HG02885 (cell line): ENCODE measurements around the gene ARHGAP4.

ENCODE experiments used
- ATAC-seq: cut with Tn5 transposase; IDR thresholded peaks from one replicate; pipeline ENCODE4 v1.9.1; 2021; ENCODE audit warnings: mild to moderate bottlenecking; ENCODE audit not compliant: unreplicated experiment, poor library complexity

ARHGAP4 gene

DNA sequence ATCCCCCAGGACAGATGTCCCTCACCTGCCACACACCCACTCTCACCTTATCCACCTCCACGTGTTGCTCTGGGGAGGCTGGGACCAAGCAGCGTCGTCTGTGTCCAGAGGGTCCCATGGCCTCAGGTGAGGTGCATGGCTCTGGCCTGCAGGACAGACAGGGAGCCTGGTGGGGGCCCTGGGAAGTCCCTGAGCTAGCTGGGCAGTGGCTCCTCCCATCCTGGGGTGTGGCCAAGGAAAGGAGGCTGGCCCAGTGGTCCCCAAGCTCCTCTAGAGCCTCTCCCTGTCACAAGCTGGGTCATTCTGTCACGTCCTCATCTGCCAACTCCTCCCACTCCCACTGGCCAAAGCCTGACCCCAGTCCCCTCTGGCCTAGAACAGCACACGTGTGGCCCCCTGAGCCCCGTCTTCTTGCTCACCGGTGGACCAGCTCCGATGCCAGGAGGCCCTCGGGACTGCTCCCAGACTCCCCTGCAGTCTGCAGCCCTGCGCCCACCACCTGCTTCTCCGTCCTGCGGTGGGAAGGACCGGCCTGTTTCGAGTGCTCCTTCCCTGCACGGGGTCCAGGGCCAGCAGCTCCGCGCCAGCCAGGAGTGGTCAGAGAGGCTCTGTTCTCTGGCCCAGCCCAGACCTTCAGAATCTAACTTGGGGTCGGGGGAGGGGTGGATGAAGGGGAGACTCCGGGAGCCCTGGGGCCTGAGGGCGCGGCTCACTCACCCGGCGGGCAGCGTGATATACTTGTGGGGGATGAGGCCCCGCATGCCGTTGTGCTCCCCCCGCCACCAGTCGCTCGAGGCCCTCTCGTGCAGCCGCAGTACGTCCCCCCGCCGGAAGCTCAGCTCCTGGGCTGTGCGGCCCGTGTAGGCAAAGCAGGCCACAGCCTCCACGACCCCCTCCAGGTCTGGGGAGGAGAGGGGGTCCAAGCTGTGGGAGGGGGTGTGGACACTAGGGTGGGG is 16.8 kb downstream of the ARHGAP4 start:
- no peak for ATAC-seq

DNA sequence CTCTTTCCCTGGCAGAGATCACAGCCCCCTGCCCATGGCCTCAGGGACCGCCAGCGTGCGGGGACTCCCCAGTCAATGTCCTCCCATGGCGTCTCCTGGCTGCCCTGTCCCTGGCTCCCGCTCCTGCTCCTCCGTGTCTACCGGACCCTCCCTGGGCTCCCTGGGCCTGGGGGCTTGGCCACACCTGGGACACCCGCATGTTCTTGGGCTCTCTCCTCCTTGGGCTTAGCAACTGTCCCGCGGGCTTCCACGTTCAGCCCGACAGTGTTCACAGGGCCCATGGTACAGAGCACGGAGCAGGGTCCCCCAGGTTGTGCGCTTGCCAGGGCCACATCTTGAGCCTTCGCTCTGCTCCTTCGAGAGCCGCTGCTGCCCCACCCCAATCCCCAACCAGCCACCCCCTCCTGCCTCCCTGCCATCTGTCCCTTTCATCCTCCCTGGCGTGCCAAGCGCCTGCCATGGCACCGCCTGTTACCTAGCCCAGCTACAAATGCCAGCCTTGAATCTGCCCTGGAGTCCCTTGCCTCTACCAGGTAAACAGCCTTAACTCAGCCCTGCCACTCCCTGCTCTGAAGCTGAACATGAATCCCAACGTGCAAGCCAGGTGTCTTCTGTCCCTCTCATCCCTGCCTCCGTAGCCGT is 17.7 kb downstream of the ARHGAP4 start:
- no peak for ATAC-seq

DNA sequence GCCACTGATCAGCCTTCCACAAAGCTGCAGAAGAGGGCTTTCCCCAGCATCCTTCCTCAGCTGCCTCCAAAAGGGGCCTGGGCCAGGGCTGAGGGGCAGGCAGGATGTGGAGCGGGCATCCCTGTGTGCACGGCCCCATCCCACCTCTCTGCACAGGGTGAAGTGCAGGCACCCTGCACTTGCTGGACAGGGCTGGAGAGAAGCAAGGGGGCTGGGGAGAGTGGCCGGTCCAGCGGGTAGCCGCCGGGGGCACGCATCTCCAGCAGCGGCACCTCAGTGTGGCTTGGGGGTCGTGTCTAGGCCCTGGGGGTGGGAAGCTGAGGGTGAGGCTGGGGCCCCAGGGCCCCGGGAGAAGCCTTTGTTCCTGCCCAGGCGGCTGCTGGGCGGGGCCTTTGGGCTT is 18.6 kb downstream of the ARHGAP4 start:
- no peak for ATAC-seq

DNA sequence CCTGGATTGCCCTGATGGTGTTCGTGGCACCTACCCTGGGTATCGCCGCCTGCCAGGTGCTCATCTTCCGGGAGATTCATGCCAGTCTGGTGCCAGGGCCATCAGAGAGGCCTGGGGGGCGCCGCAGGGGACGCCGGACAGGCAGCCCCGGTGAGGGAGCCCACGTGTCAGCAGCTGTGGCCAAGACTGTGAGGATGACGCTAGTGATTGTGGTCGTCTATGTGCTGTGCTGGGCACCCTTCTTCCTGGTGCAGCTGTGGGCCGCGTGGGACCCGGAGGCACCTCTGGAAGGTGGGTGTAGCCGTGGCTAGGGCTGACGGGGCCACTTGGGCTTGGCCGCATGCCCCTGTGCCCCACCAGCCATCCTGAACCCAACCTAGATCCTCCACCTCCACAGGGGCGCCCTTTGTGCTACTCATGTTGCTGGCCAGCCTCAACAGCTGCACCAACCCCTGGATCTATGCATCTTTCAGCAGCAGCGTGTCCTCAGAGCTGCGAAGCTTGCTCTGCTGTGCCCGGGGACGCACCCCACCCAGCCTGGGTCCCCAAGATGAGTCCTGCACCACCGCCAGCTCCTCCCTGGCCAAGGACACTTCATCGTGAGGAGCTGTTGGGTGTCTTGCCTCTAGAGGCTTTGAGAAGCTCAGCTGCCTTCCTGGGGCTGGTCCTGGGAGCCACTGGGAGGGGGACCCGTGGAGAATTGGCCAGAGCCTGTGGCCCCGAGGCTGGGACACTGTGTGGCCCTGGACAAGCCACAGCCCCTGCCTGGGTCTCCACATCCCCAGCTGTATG is 19.7 kb downstream of the ARHGAP4 start:
- no peak for ATAC-seq

DNA sequence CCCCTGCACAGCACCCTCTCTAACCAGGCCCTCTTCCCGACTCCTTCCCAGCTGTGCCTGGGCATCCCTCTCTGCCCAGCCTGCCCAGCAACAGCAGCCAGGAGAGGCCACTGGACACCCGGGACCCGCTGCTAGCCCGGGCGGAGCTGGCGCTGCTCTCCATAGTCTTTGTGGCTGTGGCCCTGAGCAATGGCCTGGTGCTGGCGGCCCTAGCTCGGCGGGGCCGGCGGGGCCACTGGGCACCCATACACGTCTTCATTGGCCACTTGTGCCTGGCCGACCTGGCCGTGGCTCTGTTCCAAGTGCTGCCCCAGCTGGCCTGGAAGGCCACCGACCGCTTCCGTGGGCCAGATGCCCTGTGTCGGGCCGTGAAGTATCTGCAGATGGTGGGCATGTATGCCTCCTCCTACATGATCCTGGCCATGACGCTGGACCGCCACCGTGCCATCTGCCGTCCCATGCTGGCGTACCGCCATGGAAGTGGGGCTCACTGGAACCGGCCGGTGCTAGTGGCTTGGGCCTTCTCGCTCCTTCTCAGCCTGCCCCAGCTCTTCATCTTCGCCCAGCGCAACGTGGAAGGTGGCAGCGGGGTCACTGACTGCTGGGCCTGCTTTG is 20.5 kb downstream of the ARHGAP4 start:
- no peak for ATAC-seq

DNA sequence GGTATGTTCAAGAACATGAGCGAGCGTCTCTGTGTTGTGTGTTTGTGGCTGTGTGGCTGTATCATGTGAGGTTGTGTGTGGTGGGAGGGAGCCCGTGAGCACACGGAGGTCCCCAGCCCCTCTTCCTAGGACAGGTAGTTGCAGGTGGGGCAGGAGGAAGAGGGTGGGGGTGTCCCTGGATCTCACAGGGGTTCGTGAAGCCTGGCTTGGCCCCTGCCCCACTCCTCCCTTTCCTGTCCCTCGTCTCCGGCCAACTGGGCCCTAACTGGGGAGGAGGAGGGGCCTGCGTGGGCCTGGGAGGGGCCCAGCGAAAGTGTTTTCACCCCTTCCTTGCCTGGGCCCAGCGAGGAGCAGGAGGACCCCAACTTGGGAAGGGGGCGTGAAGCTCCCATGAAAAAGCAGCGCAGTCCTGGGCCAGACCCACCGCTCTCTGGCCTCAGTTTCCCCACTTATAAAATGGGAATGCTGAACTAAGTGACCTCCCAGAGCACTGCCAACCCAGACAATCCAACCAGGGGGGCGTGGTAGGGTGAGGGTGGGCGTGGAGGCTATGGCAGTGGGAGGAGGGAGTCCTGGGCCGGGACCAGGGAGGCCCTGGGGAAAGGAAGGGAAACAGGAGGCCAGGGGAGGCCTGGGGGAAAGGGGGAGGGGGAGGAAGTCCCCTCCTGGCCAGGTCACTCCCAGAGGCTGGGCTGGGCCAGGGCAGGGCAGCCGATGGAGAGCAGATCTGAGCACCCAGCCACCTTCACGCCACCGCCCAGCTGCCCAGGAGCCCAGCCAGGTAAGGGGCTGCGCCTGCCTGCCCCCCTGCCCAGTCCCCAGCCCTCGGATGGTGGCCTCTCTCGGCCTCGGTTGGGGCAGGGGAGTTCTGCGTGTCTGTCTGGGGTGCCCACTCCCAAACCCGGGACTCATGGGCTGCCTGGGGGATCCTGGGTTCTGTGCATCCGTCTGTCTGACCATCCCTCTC is 21.8 kb downstream of the ARHGAP4 start, which contains the start of gene AVPR2:
Gene AVPR2 (plus strand): TSS at position 683 of the 967 bp plus-strand sequence. CDS start 473 bp downstream, outside the sequence.
- ATAC-seq: no peak

DNA sequence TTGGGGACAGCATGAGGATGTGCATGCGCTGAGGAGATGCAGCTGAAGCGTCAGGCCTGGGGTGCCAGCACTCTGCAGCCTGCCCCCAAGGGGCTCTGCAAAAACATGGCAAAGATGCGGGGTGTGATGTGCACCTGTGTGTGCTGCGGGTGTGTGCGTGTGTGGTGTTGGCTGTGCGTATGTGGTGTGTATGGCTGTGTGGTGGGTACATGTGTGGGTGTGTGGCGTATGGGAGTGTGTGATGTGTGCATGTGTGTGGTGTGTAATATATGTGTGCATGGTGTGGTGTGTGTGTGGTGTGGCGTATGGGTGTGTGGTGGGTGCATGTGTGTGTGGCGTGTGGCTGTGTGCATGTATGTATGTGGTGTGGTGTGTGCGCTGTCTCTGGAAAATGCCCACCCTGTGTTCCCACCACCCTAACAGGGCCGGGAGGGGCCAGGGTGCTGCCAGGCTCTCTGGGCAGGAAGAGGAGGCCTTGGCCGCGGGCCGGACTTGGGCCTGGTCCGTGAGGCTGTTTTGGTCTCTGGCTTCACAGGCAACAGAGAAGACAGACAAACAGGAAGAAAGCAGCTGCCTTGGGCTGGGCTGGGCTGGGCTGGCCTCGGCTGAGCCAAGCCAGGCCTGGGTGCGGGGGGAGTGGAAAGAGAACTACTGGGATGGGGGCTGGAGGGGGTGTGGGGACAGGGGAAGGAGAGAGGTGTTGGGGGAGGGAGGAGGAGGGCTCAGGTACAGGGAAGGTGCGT is 22.7 kb downstream of the ARHGAP4 start:
- ATAC-seq: no peak

DNA sequence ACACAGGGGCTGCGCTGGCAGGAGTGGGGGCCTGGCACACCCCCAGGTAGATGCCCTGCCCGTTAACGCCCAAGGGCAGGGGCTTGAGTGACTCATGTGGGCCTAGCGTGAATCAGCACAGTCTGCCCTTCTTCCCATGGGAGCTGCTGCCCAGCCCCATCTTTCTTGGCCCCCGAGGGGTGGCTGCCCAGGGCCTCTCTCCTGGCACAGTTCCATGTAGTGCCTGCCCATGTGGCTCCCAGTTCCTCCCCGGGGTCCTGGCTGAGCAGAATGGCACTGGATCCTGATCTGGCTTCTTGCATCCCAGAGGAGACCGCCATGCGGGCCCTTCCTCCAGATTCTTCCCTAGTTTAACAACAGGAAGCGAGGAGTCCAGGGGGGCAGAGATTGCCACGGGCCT is 23.7 kb downstream of the ARHGAP4 start:
- ATAC-seq: no peak

DNA sequence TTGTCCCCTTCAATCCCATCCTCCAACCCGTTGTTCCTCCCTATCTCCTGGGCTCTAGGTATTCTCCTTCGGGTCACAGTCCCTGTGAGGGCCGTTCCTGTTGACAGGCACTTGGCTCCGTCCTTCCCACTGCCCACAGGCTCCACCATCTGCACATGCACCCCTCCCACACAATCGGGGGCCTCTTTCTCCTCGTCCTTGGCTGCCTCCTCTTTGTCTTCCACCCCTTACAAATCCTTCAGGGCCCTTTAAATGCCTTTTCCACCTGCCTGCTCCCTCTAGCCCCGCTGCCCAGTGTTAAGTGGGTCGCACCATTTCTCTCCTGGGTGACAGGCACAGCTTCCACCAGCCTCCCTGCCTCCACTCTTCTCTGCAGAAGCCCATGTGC is 24.3 kb downstream of the ARHGAP4 start:
- ATAC-seq: no peak

DNA sequence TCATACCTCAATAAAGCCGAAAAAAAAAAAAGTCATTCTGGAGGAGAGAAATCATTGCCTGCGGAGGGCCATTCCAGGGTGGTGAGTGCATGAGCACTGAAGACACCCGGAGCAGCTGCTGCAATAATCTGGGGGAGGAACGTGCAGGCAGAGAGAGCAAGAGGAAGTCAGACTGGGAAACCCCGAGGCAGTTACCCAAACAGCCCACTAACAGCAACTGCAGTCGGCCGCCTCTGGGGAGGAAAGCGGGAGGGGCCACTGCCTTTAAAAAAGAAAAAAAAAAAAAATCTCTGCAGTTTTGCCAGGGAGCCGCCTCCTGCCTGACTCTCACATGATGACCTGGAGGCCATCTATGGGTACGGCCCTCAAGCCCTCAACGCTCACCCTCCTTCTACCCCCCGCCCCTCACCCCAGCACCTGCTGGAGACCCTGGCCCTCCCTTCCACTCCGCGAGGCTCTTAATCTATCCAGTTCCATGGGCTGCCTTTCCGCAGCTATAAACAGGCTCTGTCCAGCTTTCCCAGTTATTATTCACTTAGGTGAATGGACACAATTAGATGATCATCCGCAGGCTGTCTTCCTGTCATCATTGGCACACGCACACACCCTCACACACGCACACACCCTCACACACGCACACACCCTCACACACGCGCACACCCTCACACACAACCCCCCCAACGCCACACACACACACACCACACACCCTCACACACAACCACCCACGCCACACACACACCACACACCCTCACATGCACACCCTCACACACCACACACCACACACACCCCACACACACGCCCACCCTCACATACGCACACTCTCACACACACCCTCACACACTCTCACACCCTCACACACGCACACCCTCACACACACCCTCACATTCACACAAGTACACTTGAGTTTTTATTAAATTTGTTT is 25.0 kb downstream of the ARHGAP4 start:
- ATAC-seq: peak; percentile 66

DNA sequence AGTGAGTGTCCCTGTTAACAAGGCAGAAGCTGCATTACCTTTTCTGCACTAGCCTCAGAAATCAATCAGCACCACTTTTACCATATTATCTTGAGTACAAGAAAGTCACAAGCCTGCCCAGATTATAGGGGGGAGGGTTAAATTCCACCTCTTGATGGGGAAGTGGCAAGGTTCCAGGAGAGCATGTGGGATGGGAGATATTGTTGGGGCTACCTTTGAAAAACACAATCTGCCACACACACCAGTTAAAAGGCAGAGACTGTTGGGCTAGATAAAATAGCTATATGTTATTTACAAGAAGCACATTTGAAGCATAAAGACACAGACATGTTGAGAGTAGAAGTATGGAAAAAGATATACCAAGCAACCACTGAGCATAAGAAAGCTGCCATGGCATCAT is 28.2 kb downstream of the ARHGAP4 start:
- ATAC-seq: no peak

DNA sequence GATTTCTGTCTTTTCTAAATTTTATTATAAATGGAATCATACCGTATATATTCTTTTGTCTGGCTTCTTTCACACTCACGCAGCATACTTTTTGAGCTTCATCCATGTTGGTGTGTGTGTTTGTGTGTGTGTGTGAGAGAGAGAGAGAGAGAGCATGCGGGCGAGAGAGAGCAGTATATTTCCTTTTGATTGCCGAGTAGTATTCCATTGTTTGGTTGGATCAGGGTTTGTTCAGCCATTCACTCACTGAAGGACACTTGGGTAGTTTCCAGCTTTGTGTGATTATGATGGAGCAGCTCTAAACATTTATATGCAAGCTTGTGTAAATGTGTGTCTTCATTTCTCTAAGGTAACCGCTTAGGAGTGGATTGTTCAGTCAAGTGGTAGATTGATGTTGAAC is 36.9 kb downstream of the ARHGAP4 start:
- ATAC-seq: no peak

DNA sequence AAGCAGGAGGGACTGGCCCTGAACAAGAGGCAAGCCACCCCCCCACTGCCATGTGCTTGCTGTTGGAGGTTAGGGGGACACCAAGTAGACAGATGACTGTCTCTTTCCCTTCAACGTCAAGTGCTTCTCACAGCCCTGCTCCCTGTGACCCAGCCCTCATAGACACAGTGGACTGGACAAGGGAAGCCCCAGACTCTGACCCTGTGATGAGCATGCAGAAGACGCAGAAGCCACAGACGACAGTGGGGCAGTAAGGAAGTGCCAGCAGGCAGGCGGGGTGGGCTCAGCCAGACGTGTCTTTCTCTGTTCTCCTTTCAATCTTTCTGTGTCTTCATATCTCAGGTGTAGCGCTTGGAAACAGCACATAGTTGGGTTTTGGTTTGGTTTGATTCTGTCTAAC is 37.7 kb downstream of the ARHGAP4 start:
- no peak for ATAC-seq

DNA sequence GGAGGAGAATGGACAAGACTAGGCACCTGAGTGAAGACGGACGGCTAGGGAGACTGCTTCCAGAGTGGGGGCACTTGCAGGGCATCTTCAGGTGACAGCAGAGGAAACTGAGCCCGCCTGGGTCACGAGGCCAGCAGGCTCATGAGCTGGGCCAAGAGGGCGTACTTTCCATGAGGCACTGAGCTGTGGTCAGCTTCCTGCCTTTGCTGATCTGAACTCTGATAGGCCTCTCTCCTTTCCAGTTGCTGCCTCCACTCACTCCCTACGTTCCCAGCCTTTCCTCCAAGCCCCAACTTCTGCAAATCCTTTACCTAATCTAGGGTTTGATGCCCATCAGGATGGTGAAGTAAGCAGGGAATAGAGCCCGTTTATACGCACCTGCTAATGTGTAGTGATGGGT is 38.7 kb downstream of the ARHGAP4 start:
- no peak for ATAC-seq

DNA sequence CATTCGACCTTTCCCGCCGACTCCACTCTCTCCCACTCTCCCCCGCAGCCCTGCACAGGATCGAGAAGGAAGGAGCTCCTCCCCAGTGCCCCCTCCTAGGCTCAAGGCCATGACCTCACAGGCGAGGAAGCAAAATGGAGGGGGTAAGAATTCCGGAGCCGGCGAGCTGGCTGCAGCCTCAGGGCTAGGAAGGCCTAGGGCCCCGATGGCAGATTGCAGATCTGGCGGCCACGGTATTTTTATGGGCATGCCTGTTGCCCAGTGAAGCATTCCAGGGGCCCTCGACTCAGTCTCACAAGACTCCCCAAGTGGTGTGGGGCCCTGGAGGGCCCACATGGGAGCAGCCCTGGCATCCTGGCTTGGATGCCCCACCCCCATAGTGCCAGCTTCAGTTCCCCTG is 39.1 kb downstream of the ARHGAP4 start:
- ATAC-seq: no peak

DNA sequence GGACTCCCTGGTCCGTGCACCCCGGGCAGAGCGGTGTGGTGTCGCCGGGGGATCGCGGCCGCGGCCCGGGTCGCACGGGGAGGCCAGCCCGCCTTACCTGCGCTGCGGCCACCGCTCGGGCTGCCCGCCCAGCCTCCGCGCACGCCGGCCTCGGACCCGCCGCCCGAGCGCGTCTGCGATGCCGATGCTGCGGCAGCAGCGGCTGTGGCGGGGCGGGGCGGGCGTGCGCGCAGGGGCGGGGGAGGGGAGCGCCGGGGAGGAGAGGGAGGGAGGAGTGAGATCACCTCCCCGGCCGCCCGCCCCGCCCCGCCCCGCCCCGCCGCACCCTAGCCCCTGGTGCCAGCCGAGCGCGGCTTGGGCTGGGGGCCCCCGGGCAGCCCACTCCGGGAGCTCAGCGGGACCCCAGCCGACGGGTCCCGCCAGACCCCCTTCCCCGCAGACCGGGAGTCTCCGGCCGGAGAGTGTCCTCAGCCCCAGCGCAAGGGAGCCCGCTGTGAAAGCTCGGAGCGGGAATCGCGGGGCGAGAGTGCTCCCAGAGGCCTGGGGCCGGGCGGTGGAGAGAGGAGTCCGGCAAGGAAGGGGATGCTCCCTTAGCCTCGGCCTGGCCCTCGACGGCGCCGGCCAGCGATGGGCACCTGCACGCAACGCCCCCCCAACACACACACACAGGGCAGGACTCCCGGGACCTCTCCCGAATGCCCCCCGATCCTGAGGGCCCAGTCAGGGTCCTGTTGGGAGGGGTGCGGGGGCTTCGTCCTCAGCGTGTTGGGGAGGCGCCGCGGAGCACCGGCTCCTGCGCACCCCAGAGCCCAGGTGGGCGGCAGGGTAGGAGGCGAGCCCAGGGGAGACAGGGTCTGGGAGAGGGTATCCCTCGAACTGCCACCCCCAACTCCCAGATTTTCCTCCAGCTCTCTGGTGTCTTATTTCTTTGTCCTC is 39.8 kb downstream of the ARHGAP4 start, which contains the start of gene L1CAM:
Gene L1CAM (minus strand): TSS at position 206 of the 936 bp plus-strand sequence. CDS start 10,337 bp downstream, outside the sequence.
- ATAC-seq: no peak
